Fibroblast of lung (primary cell): ENCODE results near the gene ACOXL.

Experiments used
- EZH2 ChIP-seq: IDR thresholded peaks from 2 replicates; pipeline ENCODE4 v1.5.1; 2012; ENCODE audit warnings: low read length, control low read depth, mild to moderate bottlenecking; ENCODE audit errors: missing control alignments
- TF ChIP-seq, protein P1 (sequence below), 2 donors: IDR thresholded peaks in 1 of 2; conservative IDR thresholded peaks in 1 of 2; 1 replicate in 1 of 2; 2 replicates in 1 of 2; pipeline ENCODE4 v1.5.1; 2011 to 2012; ENCODE audit warnings: low read length in 2 of 2, control low read depth in 1 of 2, inconsistent platforms in 1 of 2, low read depth in 1 of 2, mild to moderate bottlenecking in 1 of 2

DNA sequence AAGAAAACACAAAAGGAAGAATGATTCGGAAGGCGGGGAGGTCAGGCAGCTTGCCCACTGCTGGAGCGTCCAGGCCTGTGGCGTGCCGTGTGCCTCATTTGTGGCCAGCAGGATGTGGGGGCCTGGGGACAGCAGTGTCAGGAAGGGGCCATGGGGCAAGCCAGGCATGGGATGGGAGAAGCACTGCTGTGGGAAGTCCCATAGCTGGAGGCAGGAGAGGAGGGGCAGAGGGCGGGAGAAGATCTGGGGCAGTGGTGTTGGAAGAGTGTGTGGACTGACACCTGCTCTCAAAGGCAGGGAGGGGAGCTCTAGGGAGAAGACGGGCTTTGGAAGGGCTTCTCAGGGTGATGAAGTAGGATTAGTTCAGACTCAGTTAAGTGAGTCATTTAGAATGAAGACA, 133.7 kb downstream of the ACOXL start:
- TF ChIP-seq, protein P1, sequence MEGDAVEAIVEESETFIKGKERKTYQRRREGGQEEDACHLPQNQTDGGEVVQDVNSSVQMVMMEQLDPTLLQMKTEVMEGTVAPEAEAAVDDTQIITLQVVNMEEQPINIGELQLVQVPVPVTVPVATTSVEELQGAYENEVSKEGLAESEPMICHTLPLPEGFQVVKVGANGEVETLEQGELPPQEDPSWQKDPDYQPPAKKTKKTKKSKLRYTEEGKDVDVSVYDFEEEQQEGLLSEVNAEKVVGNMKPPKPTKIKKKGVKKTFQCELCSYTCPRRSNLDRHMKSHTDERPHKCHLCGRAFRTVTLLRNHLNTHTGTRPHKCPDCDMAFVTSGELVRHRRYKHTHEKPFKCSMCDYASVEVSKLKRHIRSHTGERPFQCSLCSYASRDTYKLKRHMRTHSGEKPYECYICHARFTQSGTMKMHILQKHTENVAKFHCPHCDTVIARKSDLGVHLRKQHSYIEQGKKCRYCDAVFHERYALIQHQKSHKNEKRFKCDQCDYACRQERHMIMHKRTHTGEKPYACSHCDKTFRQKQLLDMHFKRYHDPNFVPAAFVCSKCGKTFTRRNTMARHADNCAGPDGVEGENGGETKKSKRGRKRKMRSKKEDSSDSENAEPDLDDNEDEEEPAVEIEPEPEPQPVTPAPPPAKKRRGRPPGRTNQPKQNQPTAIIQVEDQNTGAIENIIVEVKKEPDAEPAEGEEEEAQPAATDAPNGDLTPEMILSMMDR (conservative IDR thresholded peaks at IDR 0.05 in 1 of 2, IDR thresholded peaks at IDR 0.05 in 1 of 2; ENCODE audit: low read depth in 1 of 2, low read length in 2 of 2): no peak
- no peak for TF ChIP-seq EZH2
